H7 (cell line): ENCODE measurements around the gene ENTREP1. TPM values are rescaled to one million over a fixed set of nuclear protein-coding genes. Genes with fewer than 3 reads are reported as not detected.
A peak's percentile ranks its signal among the peaks of the same experiment; 100 is the strongest.

ENCODE experiments used
- DNase-seq: peaks from one replicate; pipeline ENCODE4 v3.0.0; 2012
- H3K27me3 ChIP-seq: 2 replicates; pipeline ENCODE4 v1.6.0; 2011; ENCODE audit warnings: mild to moderate bottlenecking, low read length; ENCODE audit not compliant: control insufficient read depth, insufficient read depth
- H3K36me3 ChIP-seq: replicated peaks from 2 replicates; pipeline ENCODE4 v1.5.1; 2011; ENCODE audit warnings: low read length; ENCODE audit not compliant: control insufficient read depth, insufficient read depth
- H3K4me3 ChIP-seq: 2 replicates; pipeline ENCODE4 v1.5.1; 2011; ENCODE audit warnings: low read depth, mild to moderate bottlenecking, control low read depth, low read length, moderate library complexity; ENCODE audit not compliant: insufficient read depth
- total RNA-seq: library from RNA; depleted of rRNA; stranded (reverse); fragments of >200 nt; shearing (Covaris generic); gene quantifications from 2 replicates; pipeline ENCODE4 v1.2.3, GENCODE V29; 2014

ENTREP1 gene
- total RNA-seq, 1 experiment from 2014 or later: 8.6 TPM

- Histone ChIP-seq H3K36me3 (no peaks in the 10 kb centered on the region), H3K27me3 (no peaks in the 10 kb centered on the region), H3K4me3 (no peak overlapping the region)
- DNase-seq: no peak
These were observed 46.0 kb downstream of the ENTREP1 start for GRCh38 chr9:69371001-69371400.

GRCh38 chr9:69376651-69377050 is 51.6 kb downstream of the ENTREP1 start:
- no peak overlapping the region for H3K4me3 ChIP-seq

GRCh38 chr9:69377291-69377690 is 52.3 kb downstream of the ENTREP1 start:
- no peak overlapping the region for H3K4me3 ChIP-seq
- no peaks in the 10 kb centered on the region for H3K27me3 ChIP-seq
- DNase-seq: no peak
- peaks cover 2% of the 10 kb centered on the region; the same call in 1 of the 2 replicates for H3K36me3 ChIP-seq

More at GRCh38 chr9:69376651-69377050, 51.6 kb downstream of the ENTREP1 start:
- Histone ChIP-seq H3K36me3 (peaks cover 2% of the 10 kb centered on the region; the same call in 1 of the 2 replicates), H3K27me3 (no peaks in the 10 kb centered on the region)
- DNase-seq: no peak

- DNase-seq: no peak
- H3K4me3 ChIP-seq: no peak overlapping the region
- no peaks in the 10 kb centered on the region for H3K27me3 ChIP-seq
- peaks cover 2% of the 10 kb centered on the region; the same call in 1 of the 2 replicates for H3K36me3 ChIP-seq
These were observed 53.0 kb downstream of the ENTREP1 start for GRCh38 chr9:69377981-69378380.

- no peak for DNase-seq
- Histone ChIP-seq H3K27me3 (no peaks in the 10 kb centered on the region), H3K36me3 (peaks cover 2% of the 10 kb centered on the region; the same call in 1 of the 2 replicates), H3K4me3 (no peak overlapping the region)
These were observed 54.4 kb downstream of the ENTREP1 start for GRCh38 chr9:69379270-69379982.

GRCh38 chr9:69380301-69380700 is 55.3 kb downstream of the ENTREP1 start:
- Histone ChIP-seq H3K36me3 (peaks cover 2% of the 10 kb centered on the region; the same call in 1 of the 2 replicates), H3K27me3 (no peaks in the 10 kb centered on the region), H3K4me3 (no peak overlapping the region)
- DNase-seq: no peak

- DNase-seq: no peak
- Histone ChIP-seq H3K36me3 (peaks cover 2% of the 10 kb centered on the region; the same call in 1 of the 2 replicates), H3K27me3 (no peaks in the 10 kb centered on the region), H3K4me3 (no peak overlapping the region)
These were observed 55.8 kb downstream of the ENTREP1 start for GRCh38 chr9:69380811-69381210.

- H3K27me3 ChIP-seq: no peaks in the 10 kb centered on the region
- H3K36me3 ChIP-seq: peaks cover 2% of the 10 kb centered on the region; the same call in 1 of the 2 replicates
- DNase-seq: no peak
- H3K4me3 ChIP-seq: no peak overlapping the region
These were observed 57.1 kb downstream of the ENTREP1 start for GRCh38 chr9:69382135-69382534.

- peak; percentile 76 for DNase-seq
- H3K36me3 ChIP-seq: peaks cover 6% of the 10 kb centered on the region; the same call in 1 of the 2 replicates
- H3K27me3 ChIP-seq: no peaks in the 10 kb centered on the region
- no peak overlapping the region for H3K4me3 ChIP-seq
These were observed 60.6 kb downstream of the ENTREP1 start for GRCh38 chr9:69385581-69386033.

- peaks cover 4% of the 10 kb centered on the region; the same call in 1 of the 2 replicates for H3K36me3 ChIP-seq
- H3K4me3 ChIP-seq: no peak overlapping the region
- no peak for DNase-seq
- H3K27me3 ChIP-seq: no peaks in the 10 kb centered on the region
These were observed 61.6 kb downstream of the ENTREP1 start for GRCh38 chr9:69386651-69387050.

GRCh38 chr9:69388596-69388995 is 63.6 kb downstream of the ENTREP1 start:
- Histone ChIP-seq H3K27me3 (no peaks in the 10 kb centered on the region), H3K36me3 (peaks cover 6% of the 10 kb centered on the region), H3K4me3 (no peak overlapping the region)
- no peak for DNase-seq

- Histone ChIP-seq H3K4me3 (no peak overlapping the region), H3K36me3 (peaks cover 6% of the 10 kb centered on the region), H3K27me3 (no peaks in the 10 kb centered on the region)
- DNase-seq: no peak
These were observed 64.5 kb downstream of the ENTREP1 start for GRCh38 chr9:69389437-69389995.

GRCh38 chr9:69391487-69391886 is 66.5 kb downstream of the ENTREP1 start:
- DNase-seq: no peak
- Histone ChIP-seq H3K36me3 (peaks cover 6% of the 10 kb centered on the region), H3K4me3 (no peak overlapping the region), H3K27me3 (no peaks in the 10 kb centered on the region)

- Histone ChIP-seq H3K4me3 (no peak overlapping the region), H3K27me3 (no peaks in the 10 kb centered on the region), H3K36me3 (peaks cover 6% of the 10 kb centered on the region)
- DNase-seq: no peak
These were observed 66.9 kb downstream of the ENTREP1 start for GRCh38 chr9:69391946-69392345.

GRCh38 chr9:69392826-69393225 is 67.8 kb downstream of the ENTREP1 start:
- Histone ChIP-seq H3K36me3 (peaks cover 4% of the 10 kb centered on the region), H3K4me3 (no peak overlapping the region), H3K27me3 (no peaks in the 10 kb centered on the region)
- DNase-seq: no peak
